Activated B cell treated with CpG ODN at 0.5 μM for 24 hours (primary cell): ENCODE measurements around the gene OTUD5. TPM values are rescaled to one million over a fixed set of nuclear protein-coding genes. Genes with fewer than 3 reads are reported as not detected.

Experiments
- ATAC-seq: fragments of 200-7000 bp; cut with Tn5 transposase; one replicate; pipeline ENCODE4 v1.10.0; 2021; ENCODE audit warnings: low read depth, mild to moderate bottlenecking, moderate library complexity
- CTCF ChIA-PET: fragments of 350-600 bp; sonication (Branson Sonifier 250); formaldehyde crosslinking; loops from one replicate; lab custom pipeline; 2021; ENCODE audit warnings: antibody characterized with exemption; lab: Charles Lee
- POLR2A ChIA-PET: fragments of 350-600 bp; sonication (Branson Sonifier 250); formaldehyde crosslinking; loops from one replicate; lab custom pipeline; 2021; ENCODE audit warnings: antibody characterized with exemption; lab: Charles Lee
- DNase-seq: peaks from one replicate; pipeline ENCODE4 v3.0.0; 2022
- H3K27ac Mint-ChIP-seq: one replicate; pipeline ENCODE4 v1.8.0; 2020; ENCODE audit warnings: mixed read lengths
- H3K27me3 Mint-ChIP-seq: one replicate; pipeline ENCODE4 v1.8.0; 2021; ENCODE audit warnings: mixed read lengths
- H3K36me3 Mint-ChIP-seq: one replicate; pipeline ENCODE4 v1.8.0; 2021; ENCODE audit warnings: low read depth, mixed read lengths
- H3K4me1 Mint-ChIP-seq: one replicate; pipeline ENCODE4 v1.8.0; 2021; ENCODE audit warnings: mixed read lengths
- H3K4me3 Mint-ChIP-seq: one replicate; pipeline ENCODE4 v1.8.0; 2020; ENCODE audit warnings: mild to moderate bottlenecking, mixed read lengths
- H3K9me3 Mint-ChIP-seq: one replicate; pipeline ENCODE4 v1.8.0; 2020; ENCODE audit warnings: mixed read lengths
- CTCF ChIP-seq: fragments of 200-600 bp; IDR thresholded peaks from one replicate; pipeline ENCODE4 v1.8.0; 2022; ENCODE audit warnings: antibody characterized with exemption, mild to moderate bottlenecking
- intact Hi-C: fragments of 100-400 bp; cut with micrococcal nuclease; formaldehyde crosslinking; loops from one replicate; pipeline ENCODE4 v1.15.1; 2024
- total RNA-seq: library from RNA; stranded (reverse); gene quantifications from 2 replicates; pipeline ENCODE4 v1.2.3, GENCODE V29; 2022

OTUD5 gene
- total RNA-seq, 1 donor from 2014 or later: 78.1 TPM

- no peak for ATAC-seq
- TF ChIP-seq CTCF: no peak
- Mint-ChIP-seq H3K4me1 (peaks cover 29% of the 10 kb centered on the region), H3K27me3 (no peaks in the 10 kb centered on the region), H3K9me3 (no peaks in the 10 kb centered on the region), H3K36me3 (peaks cover 51% of the 10 kb centered on the region), H3K27ac (peak overlapping the region; percentile 18), H3K4me3 (no peak overlapping the region)
- ChIA-PET CTCF (no interaction called here), POLR2A (interaction anchor here (0.7 to 3.7 kb wide), 3 partner anchors 40 to 251 kb away, joined by 3 to 65 read pairs (median 4); no protein-coding TSS in a partner anchor)
- DNase-seq: no peak
- intact Hi-C loops: no loop called here
These were observed 58.4 kb downstream of the OTUD5 start for GRCh38 chrX:48899078-48899410.

DNA sequence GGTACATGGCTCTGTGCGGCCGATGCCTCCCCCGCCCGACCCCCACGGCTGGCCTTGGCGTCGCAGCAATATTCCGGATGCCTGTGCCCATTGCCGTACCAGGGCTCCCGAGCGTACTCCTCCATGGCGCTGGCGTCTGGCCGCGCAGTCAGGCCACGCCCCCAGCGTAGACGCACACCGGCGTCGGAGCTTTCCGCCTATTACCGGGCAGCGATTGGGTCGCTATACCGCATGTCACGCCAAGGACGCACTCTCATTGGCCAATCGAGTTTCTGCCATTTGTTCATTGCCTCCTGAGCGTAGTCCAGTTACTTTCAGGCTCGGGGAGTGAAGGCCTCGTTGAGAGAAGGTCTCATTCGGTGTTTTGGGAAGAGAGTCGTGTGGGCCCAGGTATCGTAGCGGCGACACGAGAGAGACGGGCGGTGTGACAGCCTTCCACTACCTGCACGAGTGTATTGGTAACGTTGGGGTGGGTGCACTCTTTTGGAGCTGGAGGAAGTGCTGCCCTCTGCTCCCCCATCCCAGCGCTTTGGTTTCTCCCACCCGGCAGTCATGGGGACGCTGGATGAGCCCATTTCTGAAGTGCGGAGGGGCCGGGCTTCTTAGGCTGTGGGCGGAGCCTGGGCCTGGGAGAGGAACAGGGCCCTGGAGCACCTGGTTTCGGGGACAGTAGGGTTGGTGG, 59.6 kb downstream of the OTUD5 start, which contains the start of the genes PQBP1 and TIMM17B:
TSS of gene PQBP1 (plus strand) at position 306 of the 682 bp plus-strand sequence. CDS start 580 bp downstream, outside the sequence.
TSS of gene TIMM17B (minus strand) at position 144 of the 682 bp plus-strand sequence. CDS start at position 125, 19 bp downstream.
- ChIA-PET POLR2A (interaction anchor here (0.6 to 3.7 kb wide), 22 partner anchors 10 to 1680 kb away, joined by 3 to 65 read pairs (median 6); partner anchors contain the start of genes CDK16, GRIPAP1, HDAC6 and OTUD5), CTCF (interaction anchor here (0.9 to 1.3 kb wide), 2 partner anchors 40 to 258 kb away, joined by 3 to 8 read pairs; no protein-coding TSS in a partner anchor)
- Mint-ChIP-seq H3K27ac (peak within 1 kb of the TSS; percentile 97), H3K36me3 (peaks cover 46% of the 10 kb centered on the region), H3K4me1 (peaks cover 29% of the 10 kb centered on the region), H3K9me3 (no peaks in the 10 kb centered on the region), H3K4me3 (peak within 1 kb of the TSS; percentile 94), H3K27me3 (no peaks in the 10 kb centered on the region)
- no peak for TF ChIP-seq CTCF
- intact Hi-C loops: loop anchor here (1.0 to 2.0 kb wide), 8 partner anchors 14 to 161 kb away; partner anchors contain the start of genes GRIPAP1, PIM2, SLC35A2 and TFE3
- DNase-seq (peak; percentile 73), ATAC-seq (peak; percentile 86)

DNA sequence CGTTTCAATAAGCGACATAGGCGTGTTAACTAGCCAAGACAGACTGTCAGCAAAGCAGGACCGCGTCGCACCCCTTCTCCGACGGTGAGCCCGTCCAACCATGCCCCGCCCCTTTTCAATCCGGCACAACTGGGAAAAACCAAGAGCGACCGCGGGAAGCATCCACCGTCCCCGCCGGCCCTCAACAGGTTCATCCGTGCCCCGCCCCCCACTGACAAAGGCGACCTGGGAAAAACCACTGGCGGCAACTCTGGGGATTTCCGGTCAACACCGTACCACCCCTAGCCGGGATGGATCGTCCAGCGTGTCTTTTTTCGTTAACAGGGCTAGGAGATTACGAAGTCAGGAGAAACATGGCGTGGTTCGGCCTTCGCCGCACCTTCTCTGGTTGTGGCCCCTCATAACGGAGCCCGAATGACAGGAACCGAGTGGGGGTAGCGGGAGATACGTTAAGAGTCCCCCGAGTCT, 60.2 kb downstream of the OTUD5 start:
- H3K27me3 Mint-ChIP-seq: no peaks in the 10 kb centered on the region
- H3K4me1 Mint-ChIP-seq: peaks cover 29% of the 10 kb centered on the region
- intact Hi-C loops: loop anchor here (1.0 to 2.0 kb wide), 8 partner anchors 14 to 160 kb away; partner anchors contain the start of genes GRIPAP1, PIM2, SLC35A2 and TFE3
- ATAC-seq: peak; percentile 3
- POLR2A ChIA-PET: interaction anchor here (0.6 to 3.7 kb wide), 20 partner anchors 11 to 1679 kb away, joined by 3 to 65 read pairs (median 6); partner anchors contain the start of genes CDK16, GRIPAP1, HDAC6 and OTUD5
- peaks cover 41% of the 10 kb centered on the region for H3K36me3 Mint-ChIP-seq
- DNase-seq: no peak
- peak overlapping the region; percentile 97 for H3K27ac Mint-ChIP-seq
- CTCF ChIA-PET: interaction anchor here (1.0 to 1.3 kb wide), 2 partner anchors 40 to 49 kb away, joined by 3 to 8 read pairs; no protein-coding TSS in a partner anchor
- TF ChIP-seq CTCF: no peak
- H3K9me3 Mint-ChIP-seq: no peaks in the 10 kb centered on the region
- H3K4me3 Mint-ChIP-seq: peak overlapping the region; percentile 94

DNA sequence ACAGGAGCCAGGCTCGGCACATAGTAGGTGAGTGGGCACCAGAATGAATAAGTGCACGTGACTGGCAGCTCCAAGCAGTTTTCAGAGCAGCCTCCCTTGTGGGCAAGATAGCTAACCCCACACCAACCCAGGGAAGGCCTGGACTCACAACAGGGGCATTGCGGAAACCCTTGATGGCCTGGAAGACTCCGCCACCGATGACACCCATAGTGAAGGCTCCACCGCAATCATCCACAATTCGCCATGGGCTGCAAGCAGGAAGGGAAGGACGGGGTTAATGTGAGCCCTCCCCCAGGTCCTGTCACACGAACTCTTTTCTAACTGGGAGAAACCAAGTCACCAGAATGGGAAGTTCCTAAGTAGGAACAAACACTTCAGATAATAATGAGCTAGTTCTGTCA, 60.8 kb downstream of the OTUD5 start:
- Mint-ChIP-seq H3K4me1 (peaks cover 33% of the 10 kb centered on the region), H3K27ac (peak overlapping the region; percentile 97), H3K36me3 (peaks cover 36% of the 10 kb centered on the region), H3K27me3 (no peaks in the 10 kb centered on the region), H3K4me3 (peak overlapping the region; percentile 94), H3K9me3 (no peaks in the 10 kb centered on the region)
- DNase-seq (no peak), ATAC-seq (no peak)
- TF ChIP-seq CTCF: no peak
- CTCF ChIA-PET: interaction anchor here (1.0 kb wide), 1 partner anchor 49 kb away, joined by 3 read pairs; no protein-coding TSS in a partner anchor
- POLR2A ChIA-PET: interaction anchor here (0.6 to 3.7 kb wide), 9 partner anchors 15 to 212 kb away, joined by 3 to 65 read pairs (median 11); partner anchors contain the start of genes GRIPAP1, OTUD5 and SLC35A2
- intact Hi-C loops: loop anchor here (1.0 to 2.0 kb wide), 8 partner anchors 15 to 160 kb away; partner anchors contain the start of genes GRIPAP1, PIM2, SLC35A2 and TFE3
